Panc1 (cell line): Measurements from ENCODE around the gene ARPIN. TPM values are rescaled to one million over a fixed set of nuclear protein-coding genes. Genes with fewer than 3 reads are reported as not detected.

Experiments used
- ATAC-seq: fragments of 200-7000 bp; cut with Tn5 transposase; 2 replicates; pipeline ENCODE4 v1.9.1; 2020; ENCODE audit warnings: mild to moderate bottlenecking, moderate library complexity
- BruUV-seq: library from RNA; stranded (reverse); fragments of 400-500 nt; replicated peaks from 2 replicates; lab custom pipeline; 2021; lab: Mats Ljungman, UMichigan
- CTCF ChIA-PET: fragments of 300-600 bp; sonication (Branson Sonifier 250); formaldehyde crosslinking; loops from one replicate; lab custom pipeline; 2022; ENCODE audit warnings: antibody characterized with exemption; lab: Charles Lee
- POLR2A ChIA-PET: fragments of 300-600 bp; sonication (Branson Sonifier 250); formaldehyde crosslinking; loops from one replicate; lab custom pipeline; 2022; ENCODE audit warnings: antibody characterized with exemption; lab: Charles Lee
- DNase-seq: peaks from one replicate; pipeline ENCODE4 v3.0.0-alpha.2; 2010; ENCODE audit warnings: low read depth, low spot score
- H3K27ac ChIP-seq: 2 replicates; pipeline ENCODE4 v1.5.1; 2011; ENCODE audit warnings: mild to moderate bottlenecking, low read length, inconsistent platforms
- H3K27me3 ChIP-seq: fragments of 200-500 bp; sonication (Bioruptor generic); 2 replicates; pipeline ENCODE4 v1.6.0; 2014; ENCODE audit warnings: low read length, inconsistent platforms; ENCODE audit not compliant: control insufficient read depth, insufficient read depth
- H3K36me3 ChIP-seq: fragments of 200-500 bp; sonication (Bioruptor generic); 2 replicates; pipeline ENCODE4 v1.5.1; 2014; ENCODE audit warnings: inconsistent platforms, mild to moderate bottlenecking, low read length, moderate library complexity; ENCODE audit not compliant: control insufficient read depth, insufficient read depth
- H3K4me1 ChIP-seq: 2 replicates; pipeline ENCODE4 v1.5.1; 2011; ENCODE audit warnings: inconsistent platforms, mild to moderate bottlenecking, low read length, moderate library complexity; ENCODE audit not compliant: control insufficient read depth, insufficient read depth
- H3K4me3 ChIP-seq, 2 experiments: 2 replicates each; pipeline ENCODE4 v1.5.1; 2011 to 2012; ENCODE audit warnings: low read depth in 2 of 2, low read length in 2 of 2, mild to moderate bottlenecking in 2 of 2, inconsistent platforms in 1 of 2, moderate library complexity in 1 of 2
- H3K9me3 ChIP-seq: fragments of 200-500 bp; sonication (Bioruptor generic); 2 replicates; pipeline ENCODE4 v1.5.1; 2014; ENCODE audit warnings: low read depth, mild to moderate bottlenecking, inconsistent platforms, low read length, moderate library complexity; ENCODE audit not compliant: control insufficient read depth, insufficient read depth
- POLR2AphosphoS5 ChIP-seq: IDR thresholded peaks from 2 replicates; pipeline ENCODE4 v1.6.1; 2012; ENCODE audit warnings: mild to moderate bottlenecking, low read depth, low read length, moderate library complexity
- SIN3A ChIP-seq: IDR thresholded peaks from 2 replicates; pipeline ENCODE4 v1.6.1; 2012; ENCODE audit warnings: low read depth, mild to moderate bottlenecking, low read length, moderate library complexity, borderline replicate concordance; ENCODE audit not compliant: insufficient read depth
- TCF7L2 ChIP-seq: IDR thresholded peaks from 2 replicates; pipeline ENCODE4 v1.6.1; 2011; ENCODE audit warnings: mild to moderate bottlenecking, low read depth, low read length, inconsistent platforms
- in situ Hi-C: cut with HindIII; loops from 2 replicates; pipeline ENCODE4 v1.10.0; 2016; ENCODE audit warnings: low sequenced_read_pairs, low pct_unique_long_range_greater_than_20kb
- intact Hi-C: fragments of 100-400 bp; cut with micrococcal nuclease; formaldehyde crosslinking; loops from one replicate; pipeline ENCODE4 v1.10.0; 2022; ENCODE audit not compliant: unreplicated experiment
- total RNA-seq: library from RNA; stranded (reverse); gene quantifications from one replicate; pipeline ENCODE4 v1.2.1, GENCODE V29; 2021; ENCODE audit not compliant: unreplicated experiment
- TF ChIP-seq, protein P1 (sequence below): fragments of 450-650 bp; IDR thresholded peaks from 2 replicates; pipeline ENCODE4 v1.5.1; 2017; ENCODE audit warnings: mild to moderate bottlenecking
- TF ChIP-seq, protein P2 (sequence below), 2 experiments: IDR thresholded peaks; 2 replicates each; pipeline ENCODE4 v1.6.1; 2011 to 2012; ENCODE audit warnings: low read depth in 2 of 2, control low read depth in 1 of 2, low read length in 1 of 2, mild to moderate bottlenecking in 1 of 2, moderate library complexity in 1 of 2; ENCODE audit not compliant: insufficient read depth in 1 of 2

Gene ARPIN
- total RNA-seq, 1 experiment from 2014 or later, result 6.3 TPM

DNA sequence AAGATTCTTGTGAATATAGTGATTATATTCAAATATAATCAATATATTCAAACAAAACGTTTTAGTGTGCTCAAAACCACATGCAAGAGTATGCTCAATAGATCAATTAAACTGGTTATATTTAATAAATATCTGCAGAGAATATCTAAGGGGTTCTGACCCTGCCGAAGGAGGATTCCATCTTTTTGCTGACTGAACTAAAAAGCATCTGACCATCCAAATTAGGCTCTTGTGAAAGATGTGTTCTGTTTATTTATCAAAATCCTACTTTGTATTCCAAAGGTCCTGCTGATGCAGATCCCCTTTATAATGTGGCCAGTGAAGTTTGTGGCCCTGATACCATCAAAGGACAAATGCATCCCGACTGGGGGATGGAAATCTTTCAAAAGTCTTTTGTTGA lies 41.8 kb upstream of the ARPIN start:
- intact Hi-C loops (no loop called here), in situ Hi-C loops (no loop called here)
- no peak for ATAC-seq
- TF ChIP-seq, protein P1, sequence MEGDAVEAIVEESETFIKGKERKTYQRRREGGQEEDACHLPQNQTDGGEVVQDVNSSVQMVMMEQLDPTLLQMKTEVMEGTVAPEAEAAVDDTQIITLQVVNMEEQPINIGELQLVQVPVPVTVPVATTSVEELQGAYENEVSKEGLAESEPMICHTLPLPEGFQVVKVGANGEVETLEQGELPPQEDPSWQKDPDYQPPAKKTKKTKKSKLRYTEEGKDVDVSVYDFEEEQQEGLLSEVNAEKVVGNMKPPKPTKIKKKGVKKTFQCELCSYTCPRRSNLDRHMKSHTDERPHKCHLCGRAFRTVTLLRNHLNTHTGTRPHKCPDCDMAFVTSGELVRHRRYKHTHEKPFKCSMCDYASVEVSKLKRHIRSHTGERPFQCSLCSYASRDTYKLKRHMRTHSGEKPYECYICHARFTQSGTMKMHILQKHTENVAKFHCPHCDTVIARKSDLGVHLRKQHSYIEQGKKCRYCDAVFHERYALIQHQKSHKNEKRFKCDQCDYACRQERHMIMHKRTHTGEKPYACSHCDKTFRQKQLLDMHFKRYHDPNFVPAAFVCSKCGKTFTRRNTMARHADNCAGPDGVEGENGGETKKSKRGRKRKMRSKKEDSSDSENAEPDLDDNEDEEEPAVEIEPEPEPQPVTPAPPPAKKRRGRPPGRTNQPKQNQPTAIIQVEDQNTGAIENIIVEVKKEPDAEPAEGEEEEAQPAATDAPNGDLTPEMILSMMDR, result no peak
- TF ChIP-seq, protein P2, sequence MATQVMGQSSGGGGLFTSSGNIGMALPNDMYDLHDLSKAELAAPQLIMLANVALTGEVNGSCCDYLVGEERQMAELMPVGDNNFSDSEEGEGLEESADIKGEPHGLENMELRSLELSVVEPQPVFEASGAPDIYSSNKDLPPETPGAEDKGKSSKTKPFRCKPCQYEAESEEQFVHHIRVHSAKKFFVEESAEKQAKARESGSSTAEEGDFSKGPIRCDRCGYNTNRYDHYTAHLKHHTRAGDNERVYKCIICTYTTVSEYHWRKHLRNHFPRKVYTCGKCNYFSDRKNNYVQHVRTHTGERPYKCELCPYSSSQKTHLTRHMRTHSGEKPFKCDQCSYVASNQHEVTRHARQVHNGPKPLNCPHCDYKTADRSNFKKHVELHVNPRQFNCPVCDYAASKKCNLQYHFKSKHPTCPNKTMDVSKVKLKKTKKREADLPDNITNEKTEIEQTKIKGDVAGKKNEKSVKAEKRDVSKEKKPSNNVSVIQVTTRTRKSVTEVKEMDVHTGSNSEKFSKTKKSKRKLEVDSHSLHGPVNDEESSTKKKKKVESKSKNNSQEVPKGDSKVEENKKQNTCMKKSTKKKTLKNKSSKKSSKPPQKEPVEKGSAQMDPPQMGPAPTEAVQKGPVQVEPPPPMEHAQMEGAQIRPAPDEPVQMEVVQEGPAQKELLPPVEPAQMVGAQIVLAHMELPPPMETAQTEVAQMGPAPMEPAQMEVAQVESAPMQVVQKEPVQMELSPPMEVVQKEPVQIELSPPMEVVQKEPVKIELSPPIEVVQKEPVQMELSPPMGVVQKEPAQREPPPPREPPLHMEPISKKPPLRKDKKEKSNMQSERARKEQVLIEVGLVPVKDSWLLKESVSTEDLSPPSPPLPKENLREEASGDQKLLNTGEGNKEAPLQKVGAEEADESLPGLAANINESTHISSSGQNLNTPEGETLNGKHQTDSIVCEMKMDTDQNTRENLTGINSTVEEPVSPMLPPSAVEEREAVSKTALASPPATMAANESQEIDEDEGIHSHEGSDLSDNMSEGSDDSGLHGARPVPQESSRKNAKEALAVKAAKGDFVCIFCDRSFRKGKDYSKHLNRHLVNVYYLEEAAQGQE (IDR thresholded peaks at IDR 0.05; ENCODE audit: insufficient read depth in 1 of 2, low read depth in 2 of 2, low read length in 1 of 2), result no peak
- TF ChIP-seq POLR2AphosphoS5, result no peak
- TF ChIP-seq SIN3A, result no peak
- Histone ChIP-seq H3K4me1 (no peaks in the 10 kb centered on the region), H3K27me3 (no peaks in the 10 kb centered on the region; the same call in 1 of the 2 replicates), H3K27ac (no peak overlapping the region), H3K36me3 (no peaks in the 10 kb centered on the region), H3K4me3 (no peak overlapping the region), H3K9me3 (no peaks in the 10 kb centered on the region)
- POLR2A ChIA-PET, result no interaction called here
- no peak for DNase-seq
- CTCF ChIA-PET, result no interaction called here
- BruUV-seq, result no TSS peak

DNA sequence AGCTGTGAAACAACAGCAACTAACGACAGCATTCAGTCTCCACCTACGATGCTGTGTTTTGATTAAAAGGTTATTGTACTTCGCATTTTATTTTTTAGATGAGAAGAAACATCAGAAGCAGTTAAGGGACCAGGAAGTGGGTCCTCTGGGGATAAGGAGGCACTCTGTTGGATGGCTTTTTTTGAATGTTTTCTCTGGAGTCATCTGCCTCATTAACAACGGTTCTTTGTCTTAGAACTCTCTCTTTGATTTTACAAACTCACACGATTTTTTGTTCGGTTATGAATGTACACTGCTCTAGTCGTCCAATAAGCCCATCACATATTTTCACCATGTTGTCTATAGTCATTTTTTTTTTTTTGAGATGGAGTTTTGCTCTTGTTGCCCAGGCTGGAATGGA lies 36.0 kb upstream of the ARPIN start:
- TF ChIP-seq, protein P1, result no peak
- no peak for TF ChIP-seq TCF7L2
- no peak for TF ChIP-seq SIN3A
- TF ChIP-seq, protein P2 (IDR thresholded peaks at IDR 0.05; ENCODE audit: insufficient read depth in 1 of 2, low read depth in 2 of 2, low read length in 1 of 2), result no peak
- no peak for TF ChIP-seq POLR2AphosphoS5
- ATAC-seq, result no peak
- intact Hi-C loops, result no loop called here
- BruUV-seq, result no TSS peak
- no peak for DNase-seq
- in situ Hi-C loops, result no loop called here
- no peaks in the 10 kb centered on the region for H3K27me3 ChIP-seq
- H3K9me3 ChIP-seq, result no peaks in the 10 kb centered on the region
- ChIA-PET POLR2A (interaction anchor here (0.6 kb wide), 1 partner anchor 16 kb away, joined by 3 read pairs; no protein-coding TSS in a partner anchor), CTCF (no interaction called here)
- H3K4me3 ChIP-seq, result no peak overlapping the region
- H3K27ac ChIP-seq, result no peak overlapping the region
- H3K4me1 ChIP-seq, result no peaks in the 10 kb centered on the region
- no peaks in the 10 kb centered on the region for H3K36me3 ChIP-seq
